NCI-H2196 treated with DMSO at 0.1 percent for 48 hours (cell line): ENCODE results near the gene CBFA2T2.
A peak's percentile ranks its signal among the peaks of the same experiment; 100 is the strongest.

Experiments used
- DNase-seq: peaks from one replicate; lab custom pipeline; 2025; ENCODE audit not compliant: unreplicated experiment; lab: John Stamatoyannopoulos, UW

Gene CBFA2T2

GRCh38 chr20:33650111-33650752, 160.3 kb downstream of the CBFA2T2 start:
- DNase-seq = no peak

GRCh38 chr20:33650753-33651561, 161.1 kb downstream of the CBFA2T2 start:
- no peak for DNase-seq

DNA sequence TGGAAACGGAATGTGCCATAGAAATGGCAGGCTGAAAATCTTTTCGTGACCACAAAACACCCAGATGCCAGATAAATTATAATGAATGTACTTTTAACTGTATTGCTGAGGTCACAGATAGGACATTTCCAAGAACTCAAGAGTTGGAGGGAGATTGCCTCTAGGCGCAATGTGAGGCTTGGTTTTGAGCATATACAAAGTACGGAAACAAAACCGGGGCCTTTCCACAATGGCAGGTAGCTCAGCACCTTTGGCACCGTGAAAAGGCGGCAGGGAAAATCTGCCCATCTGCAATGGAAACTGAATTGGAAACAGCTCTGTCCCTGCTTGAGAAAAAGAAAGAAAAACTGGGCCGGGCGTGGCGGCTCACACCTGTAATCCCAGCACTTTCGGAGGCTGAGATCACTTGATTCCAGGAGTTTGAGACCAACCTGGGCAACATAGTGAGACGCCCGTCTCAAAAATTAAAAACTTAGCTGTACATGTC, 161.7 kb downstream of the CBFA2T2 start:
- no peak for DNase-seq

DNA sequence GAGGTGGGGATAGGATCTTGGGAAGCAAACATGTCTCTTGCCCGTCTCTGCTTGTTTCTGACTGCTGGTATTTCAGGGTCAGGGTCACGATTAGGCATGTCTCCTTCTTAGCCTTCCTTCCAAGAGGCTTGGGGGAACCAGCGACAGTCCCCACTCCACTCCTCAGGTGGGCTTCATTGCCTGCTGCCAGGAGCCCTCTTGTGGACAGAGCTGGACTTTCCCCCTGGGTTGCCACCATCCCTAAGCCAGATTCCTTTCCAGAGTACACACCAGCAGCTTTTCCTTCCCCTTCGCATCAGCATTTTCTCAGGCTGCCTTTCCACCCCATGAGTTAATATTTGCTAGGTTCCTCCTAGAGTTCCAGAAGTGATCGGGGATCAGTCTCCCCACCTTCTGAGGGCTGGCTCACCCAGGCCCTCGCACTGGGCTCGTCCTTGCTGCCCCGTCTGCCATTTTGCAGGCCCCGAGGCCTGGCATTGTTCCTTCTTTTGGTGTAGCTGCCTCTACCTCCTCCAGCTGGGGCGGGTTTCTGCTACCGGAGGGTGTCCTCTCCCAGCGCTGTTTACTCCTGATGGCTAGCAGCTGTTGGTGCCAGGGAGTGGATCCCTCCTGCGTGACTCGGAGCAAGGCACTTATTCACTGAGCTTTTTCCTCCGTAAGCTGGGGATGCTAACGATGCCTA, 163.5 kb downstream of the CBFA2T2 start:
- peak; percentile 76 for DNase-seq

DNA sequence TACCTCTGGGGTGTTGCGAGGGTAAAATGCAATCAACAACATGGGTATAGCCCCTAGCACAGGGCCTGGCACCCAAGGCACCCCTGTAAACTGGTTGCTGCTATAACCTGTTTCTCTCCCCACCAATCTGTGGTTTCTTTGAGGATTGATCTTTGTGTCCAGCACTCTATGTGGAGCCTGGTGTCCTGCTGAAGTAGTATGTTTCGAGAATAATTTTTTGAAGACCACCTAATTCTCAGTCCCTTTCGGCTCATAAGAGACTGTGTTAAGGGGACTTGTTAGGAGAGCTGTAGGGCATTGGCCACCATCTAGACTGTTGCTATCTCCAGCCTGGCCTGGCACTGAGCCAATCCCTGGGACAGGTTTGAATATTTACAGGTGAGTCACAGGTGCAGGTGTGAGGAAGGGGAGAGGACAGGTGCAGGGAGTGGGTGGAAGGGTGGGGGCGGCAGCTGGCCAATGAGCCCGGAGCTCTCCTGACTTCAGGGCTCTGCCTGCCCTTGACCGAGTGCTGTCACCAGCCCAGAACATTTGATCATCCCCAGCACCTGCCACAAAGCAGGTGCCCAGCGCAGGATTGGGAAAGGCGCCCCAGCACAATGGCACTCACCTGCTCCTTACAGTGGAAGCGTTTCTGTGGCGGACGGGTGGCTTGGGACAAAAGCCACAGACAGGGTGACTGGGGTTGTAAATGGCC, 164.2 kb downstream of the CBFA2T2 start:
- peak; percentile 89 for DNase-seq

- DNase-seq = no peak
Observed at GRCh38 chr20:33654680-33655161, 164.8 kb downstream of the CBFA2T2 start.

- DNase-seq = no peak
Observed at GRCh38 chr20:33655164-33655563, 165.3 kb downstream of the CBFA2T2 start.

DNA sequence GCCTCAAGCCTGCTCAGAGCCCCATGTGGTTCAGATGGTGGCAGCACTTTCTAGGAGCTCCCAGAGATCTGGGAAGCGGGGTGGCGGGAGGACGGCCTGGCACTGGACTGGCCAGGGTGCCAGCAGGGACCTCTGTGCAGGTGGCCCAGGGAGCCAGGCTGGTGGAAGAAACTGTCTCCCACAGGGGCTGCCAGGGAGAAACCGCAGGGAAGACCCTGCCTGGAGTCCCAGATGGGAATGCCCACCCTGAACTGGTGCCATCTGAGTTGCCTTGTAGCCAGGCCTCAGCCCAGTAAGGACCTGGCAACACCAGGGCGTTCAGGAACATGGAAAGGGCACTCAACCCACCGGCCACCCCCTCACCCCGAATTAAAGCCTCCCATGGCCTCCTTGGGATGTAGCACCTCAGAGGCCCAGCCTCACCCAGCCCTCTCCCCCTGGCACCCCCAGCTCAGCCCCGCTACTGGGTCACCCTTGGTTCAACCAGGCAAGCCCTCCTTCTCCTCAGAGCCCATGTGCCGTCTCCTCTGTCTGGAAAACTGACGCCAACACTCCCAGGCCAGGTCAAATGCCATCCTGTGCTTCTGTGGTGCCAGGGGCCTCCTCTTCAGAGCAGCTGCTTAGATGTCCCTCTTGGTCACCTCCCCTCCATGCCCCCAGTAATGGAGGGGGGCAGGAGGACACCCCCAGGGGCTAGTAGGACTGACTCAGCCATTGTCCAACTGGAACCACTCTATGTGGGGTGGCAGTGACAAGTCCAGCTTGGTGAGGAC, 166.3 kb downstream of the CBFA2T2 start:
- DNase-seq = no peak

- no peak for DNase-seq
Observed at GRCh38 chr20:33656783-33657703, 167.1 kb downstream of the CBFA2T2 start.

DNA sequence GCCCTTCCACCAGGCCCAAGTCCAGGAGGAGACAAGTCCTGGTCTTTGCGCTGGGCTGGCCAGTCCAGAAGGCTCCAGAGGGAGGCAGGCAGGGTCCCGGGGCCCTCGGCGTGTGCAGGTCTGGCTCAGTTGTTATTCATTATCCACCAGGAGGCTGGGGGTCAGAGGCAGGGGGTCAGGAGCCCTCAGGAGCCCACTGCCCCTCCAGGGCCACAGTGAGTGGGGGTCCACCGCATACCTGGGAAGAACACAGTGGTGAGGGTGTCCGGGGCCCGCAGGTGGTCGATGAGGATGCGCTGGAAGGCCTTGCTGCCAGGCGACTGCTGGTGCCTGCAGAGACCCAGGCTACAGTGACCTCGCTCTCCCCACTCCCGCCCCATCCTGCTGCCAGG, 167.8 kb downstream of the CBFA2T2 start:
- no peak for DNase-seq

DNA sequence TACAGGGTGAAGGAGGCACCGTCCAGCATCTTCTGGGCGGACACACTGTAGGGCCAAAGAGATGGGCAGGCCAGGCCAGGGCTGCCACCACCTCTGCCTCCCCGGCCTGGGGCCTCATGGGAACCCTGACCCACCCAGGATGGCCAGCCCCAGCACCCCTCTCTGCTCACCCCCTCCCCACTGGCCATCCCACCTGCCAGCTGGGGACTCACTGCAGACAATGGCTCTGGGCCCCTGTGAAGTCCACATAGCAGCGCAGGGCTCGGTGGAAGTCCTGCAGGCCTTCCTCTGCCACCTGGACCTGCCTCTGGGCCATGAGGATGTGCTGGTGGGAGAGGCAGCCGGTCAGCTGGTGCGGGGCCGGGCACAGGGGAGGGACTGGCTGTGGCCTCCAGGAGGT, 168.6 kb downstream of the CBFA2T2 start:
- no peak for DNase-seq

DNA sequence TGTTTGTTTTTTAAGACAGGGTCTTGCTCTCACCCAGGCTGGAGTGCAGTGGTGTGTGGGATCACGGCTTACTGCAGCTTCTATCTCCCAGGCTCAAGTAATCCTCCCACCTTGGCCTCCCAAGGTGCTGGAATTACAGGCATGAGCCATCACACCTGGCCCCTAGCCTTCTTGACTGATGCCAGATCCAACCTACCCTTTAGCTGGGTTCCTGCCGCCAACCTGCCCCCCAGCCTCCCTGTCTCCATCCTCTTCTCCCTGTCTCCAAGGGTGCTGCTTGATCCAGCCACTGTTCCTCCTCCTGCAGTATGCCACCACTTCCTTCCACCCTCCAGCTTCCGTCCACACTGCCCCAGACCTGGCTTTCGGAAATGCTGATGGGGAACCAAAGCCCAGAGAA, 169.0 kb downstream of the CBFA2T2 start:
- no peak for DNase-seq

- DNase-seq = no peak
Observed at GRCh38 chr20:33659341-33660034, 169.6 kb downstream of the CBFA2T2 start.

DNA sequence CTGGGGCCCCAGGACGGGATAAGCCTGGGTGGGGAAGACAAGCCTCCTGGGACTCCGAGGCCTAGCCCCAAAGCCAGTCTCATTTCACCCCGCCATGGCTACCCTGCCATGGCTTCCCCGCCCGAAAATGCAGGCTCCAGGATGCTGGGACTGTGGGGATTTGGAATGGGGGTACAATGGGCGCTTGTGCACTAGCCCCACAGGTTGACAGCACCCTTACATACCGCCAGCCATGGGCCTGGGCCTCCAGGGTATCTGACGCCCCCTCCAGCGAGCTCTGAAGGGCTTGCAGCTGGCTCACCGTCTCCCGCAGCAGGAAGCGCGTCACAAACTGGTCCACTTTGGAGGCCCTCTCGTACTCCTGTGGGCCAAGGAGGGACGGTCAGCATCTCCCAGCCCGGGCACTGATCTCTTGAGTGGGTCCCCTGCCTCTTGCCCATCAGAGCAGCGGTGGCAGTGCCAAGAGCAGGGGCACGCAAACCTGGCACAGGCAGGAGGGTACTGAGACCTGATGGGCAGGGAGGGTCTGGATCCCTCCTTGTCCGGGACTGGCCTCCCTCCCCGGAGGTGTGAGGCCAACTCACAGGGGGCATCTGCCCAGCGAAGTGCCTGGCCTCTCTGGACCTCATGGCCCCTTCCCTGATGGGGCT, 170.3 kb downstream of the CBFA2T2 start:
- DNase-seq = no peak

DNA sequence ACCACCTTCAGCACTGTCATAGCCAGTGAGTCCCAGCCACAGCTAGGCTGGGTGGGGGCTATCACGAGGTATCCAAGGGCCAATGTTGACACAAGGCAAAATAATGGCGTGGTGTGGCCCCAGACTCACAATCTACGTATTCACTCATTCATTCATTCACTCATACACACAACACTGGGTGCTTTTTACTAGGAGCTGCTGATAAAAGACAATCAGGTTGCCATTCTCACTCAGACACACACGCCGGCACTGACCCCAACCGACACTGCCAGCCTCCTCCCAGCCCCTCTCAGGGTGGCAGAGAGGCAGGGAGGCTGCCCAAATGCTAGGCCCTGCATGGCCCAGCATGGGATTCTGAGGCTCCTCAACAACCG, 170.8 kb downstream of the CBFA2T2 start:
- DNase-seq = no peak

DNA sequence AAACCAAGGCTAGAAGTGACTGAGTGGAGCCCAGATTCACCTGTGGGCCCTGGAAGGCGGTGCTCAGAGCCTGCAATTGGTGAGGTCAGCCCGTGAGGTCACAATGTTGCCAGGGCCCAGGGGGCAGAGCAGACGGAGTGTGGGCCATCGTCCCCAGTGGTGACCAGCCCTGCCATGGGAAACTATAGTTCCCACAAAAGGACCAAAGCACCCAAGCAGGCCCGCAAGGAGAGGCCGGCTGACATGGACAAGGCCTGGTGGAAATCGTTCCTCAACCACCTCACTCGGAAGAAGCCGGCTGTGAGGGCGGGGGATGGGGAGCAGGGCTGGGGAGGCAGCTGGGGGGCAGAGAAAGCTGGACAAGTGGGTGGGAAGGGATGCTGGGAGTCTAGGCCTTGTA, 172.3 kb downstream of the CBFA2T2 start, which contains the start of gene C20orf144:
TSS of gene C20orf144 (plus strand) at position 156 of the 400 bp plus-strand sequence. CDS start at position 175, 19 bp downstream.
- DNase-seq = no peak

DNA sequence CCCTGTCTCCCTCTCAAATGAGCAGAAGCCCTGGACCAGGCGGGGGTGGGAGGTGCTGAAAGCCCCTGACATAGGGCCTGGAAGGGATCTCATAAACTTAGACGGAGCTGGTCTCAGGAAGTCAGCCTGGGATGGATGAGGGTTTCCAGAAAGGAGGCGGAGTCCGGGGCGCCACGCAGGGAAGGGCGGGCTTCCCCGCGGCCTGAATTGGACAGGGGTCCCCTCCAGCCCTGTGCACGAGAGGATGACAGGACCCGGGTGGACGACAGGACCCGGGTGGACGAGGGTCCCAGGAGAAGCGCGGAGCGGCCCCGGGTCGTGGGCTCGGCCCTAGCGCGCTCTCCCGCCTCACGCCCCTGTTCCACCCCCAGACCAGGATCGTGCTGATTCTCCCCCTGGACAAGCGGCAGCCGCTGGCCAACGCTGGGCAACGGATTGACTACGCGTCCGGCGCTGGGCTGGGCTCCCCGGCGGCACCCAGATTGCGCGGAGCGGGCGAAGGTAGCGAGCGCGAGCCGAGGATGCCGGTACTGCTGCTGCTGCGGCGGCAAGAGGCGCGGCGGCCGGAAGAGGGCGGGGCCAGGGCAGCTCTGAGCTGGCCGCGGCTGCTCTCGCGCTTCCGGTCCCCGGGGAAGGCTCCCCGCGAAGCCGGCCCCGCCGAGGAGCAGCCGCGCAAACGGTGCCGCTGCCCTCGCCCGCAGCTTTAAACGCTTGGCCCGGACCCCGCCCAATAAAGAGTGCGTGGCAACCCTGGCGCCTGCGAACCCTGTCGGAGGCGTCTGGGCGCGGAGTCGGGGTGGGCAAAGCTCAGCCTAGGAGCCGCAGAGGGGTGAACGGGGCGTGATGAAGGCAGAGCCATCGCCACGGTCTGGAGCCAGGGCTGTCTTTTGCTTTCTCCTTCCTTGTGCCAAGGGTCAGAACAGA, 173.5 kb downstream of the CBFA2T2 start:
- peak; percentile 65 for DNase-seq
